IMR-90 (cell line): ENCODE data around the gene RPS3A. TPM values are rescaled to one million over a fixed set of nuclear protein-coding genes. Genes with fewer than 3 reads are reported as not detected.

Experiments used
- ATAC-seq: fragments of 200-7000 bp; cut with Tn5 transposase; 2 replicates; pipeline ENCODE4 v1.9.1; 2020; ENCODE audit warnings: low read depth, mild to moderate bottlenecking, moderate library complexity
- BruUV-seq: library from RNA; stranded (reverse); fragments of 400-500 nt; replicated peaks from 2 replicates; lab custom pipeline; 2021; lab: Mats Ljungman, UMichigan
- CTCF ChIA-PET: fragments of 300-600 bp; formaldehyde crosslinking; extraction: SDS; loops from one replicate; lab custom pipeline; 2021; ENCODE audit warnings: antibody characterized with exemption; lab: Yijun Ruan, JAX
- POLR2A ChIA-PET: fragments of 300-600 bp; sonication (Branson Sonifier 250); formaldehyde crosslinking; loops from one replicate; lab custom pipeline; 2022; ENCODE audit warnings: antibody characterized with exemption; ENCODE audit not compliant: unreplicated experiment; lab: Charles Lee
- DNase-seq: peaks from one replicate; pipeline ENCODE4 v3.0.0; 2013
- H2AFZ ChIP-seq: replicated peaks from 2 replicates; pipeline ENCODE3; 2013; ENCODE audit warnings: low read length, mild to moderate bottlenecking; ENCODE audit not compliant: poor library complexity
- H2AK5ac ChIP-seq: 2 replicates; pipeline ENCODE4 v1.6.1; 2013; ENCODE audit warnings: low read depth, low read length, inconsistent platforms
- H2AK9ac ChIP-seq: replicated peaks from 2 replicates; pipeline ENCODE3; 2013; ENCODE audit warnings: mild to moderate bottlenecking, low read depth, low read length, moderate library complexity; ENCODE audit not compliant: poor library complexity
- H2BK120ac ChIP-seq: 2 replicates; pipeline ENCODE4 v1.6.1; 2013; ENCODE audit warnings: low read depth, low read length, inconsistent platforms
- H2BK15ac ChIP-seq: 3 replicates; pipeline ENCODE4 v1.6.1; 2013; ENCODE audit warnings: low read depth, low read length, inconsistent platforms
- H2BK20ac ChIP-seq: 2 replicates; pipeline ENCODE4 v1.6.1; 2013; ENCODE audit warnings: low read depth, mild to moderate bottlenecking, inconsistent platforms, low read length, moderate library complexity
- H2BK5ac ChIP-seq: 2 replicates; pipeline ENCODE4 v1.6.1; 2013; ENCODE audit warnings: mild to moderate bottlenecking, low read depth, low read length, inconsistent platforms; ENCODE audit not compliant: poor library complexity, severe bottlenecking
- H3K14ac ChIP-seq: replicated peaks from 2 replicates; pipeline ENCODE4 v1.6.1; 2013; ENCODE audit warnings: low read depth, low read length, inconsistent platforms
- H3K18ac ChIP-seq: 2 replicates; pipeline ENCODE4 v1.6.1; 2013; ENCODE audit warnings: low read depth, low read length, control low read depth
- H3K23ac ChIP-seq: 2 replicates; pipeline ENCODE4 v1.6.1; 2013; ENCODE audit warnings: low read depth, low read length, inconsistent platforms
- H3K27ac ChIP-seq: 2 replicates; pipeline ENCODE4 v1.5.1; 2013; ENCODE audit warnings: mild to moderate bottlenecking, control low read depth, low read length; ENCODE audit not compliant: insufficient read depth
- H3K27me3 ChIP-seq: 2 replicates; pipeline ENCODE4 v1.6.1; 2013; ENCODE audit warnings: low read length; ENCODE audit not compliant: control insufficient read depth, insufficient read depth
- H3K36me3 ChIP-seq: 2 replicates; pipeline ENCODE4 v1.6.1; 2013; ENCODE audit warnings: low read length, mixed read lengths; ENCODE audit not compliant: control insufficient read depth, insufficient read depth
- H3K4ac ChIP-seq: 2 replicates; pipeline ENCODE4 v1.6.1; 2013; ENCODE audit warnings: low read depth, low read length, inconsistent platforms
- H3K4me1 ChIP-seq: 2 replicates; pipeline ENCODE4 v1.6.1; 2013; ENCODE audit warnings: low read length, mixed read lengths; ENCODE audit not compliant: control insufficient read depth, insufficient read depth
- H3K4me2 ChIP-seq: 2 replicates; pipeline ENCODE4 v1.6.1; 2013; ENCODE audit warnings: low read depth, mild to moderate bottlenecking, control low read depth, low read length, moderate library complexity
- H3K4me3 ChIP-seq: 2 replicates; pipeline ENCODE4 v1.5.1; 2013; ENCODE audit warnings: low read depth, mild to moderate bottlenecking, control low read depth, low read length, moderate library complexity; ENCODE audit not compliant: insufficient read depth
- H3K56ac ChIP-seq: 2 replicates; pipeline ENCODE4 v1.6.1; 2013; ENCODE audit warnings: low read length, inconsistent platforms; ENCODE audit not compliant: insufficient read depth; ENCODE audit errors: extremely low read depth
- H3K79me1 ChIP-seq, 2 experiments: 2 replicates each; pipeline ENCODE4 v1.6.1; 2013; ENCODE audit warnings: low read length in 2 of 2, inconsistent platforms in 1 of 2, low read depth in 1 of 2
- H3K9ac ChIP-seq: 2 replicates; pipeline ENCODE4 v1.6.1; 2013; ENCODE audit warnings: low read depth, low read length, control low read depth
- H3K9me1 ChIP-seq: 2 replicates; pipeline ENCODE4 v1.6.1; 2013; ENCODE audit warnings: low read length, inconsistent platforms; ENCODE audit not compliant: insufficient read depth
- H3K9me3 ChIP-seq: 2 replicates; pipeline ENCODE4 v1.6.1; 2013; ENCODE audit warnings: low read length; ENCODE audit not compliant: control insufficient read depth, insufficient read depth
- H4K20me1 ChIP-seq: 2 replicates; pipeline ENCODE4 v1.6.1; 2013; ENCODE audit warnings: low read length, inconsistent platforms; ENCODE audit not compliant: insufficient read depth
- H4K5ac ChIP-seq: 2 replicates; pipeline ENCODE4 v1.6.1; 2013; ENCODE audit warnings: mild to moderate bottlenecking, low read depth, low read length, control low read depth
- H4K8ac ChIP-seq, 2 experiments: 2 replicates each; pipeline ENCODE4 v1.6.1; 2013; ENCODE audit warnings: low read depth in 2 of 2, low read length in 2 of 2, control low read depth in 1 of 2, inconsistent platforms in 1 of 2
- H4K91ac ChIP-seq: 2 replicates; pipeline ENCODE4 v1.6.1; 2013; ENCODE audit warnings: low read depth, low read length, inconsistent platforms; ENCODE audit not compliant: insufficient read depth
- BHLHE40 ChIP-seq: fragments of 150-350 bp; IDR thresholded peaks from 2 replicates; pipeline ENCODE4 v1.6.1; 2016; ENCODE audit warnings: mild to moderate bottlenecking, low read depth, low read length
- CTCF ChIP-seq: conservative IDR thresholded peaks from 2 replicates; pipeline ENCODE4 v1.5.1; 2012; ENCODE audit warnings: mild to moderate bottlenecking, low read depth, low read length, improper control_type of control experiment
- FOS ChIP-seq: fragments of 150-350 bp; IDR thresholded peaks from 2 replicates; pipeline ENCODE4 v1.6.1; 2016; ENCODE audit warnings: low read depth, low read length
- MAFK ChIP-seq: IDR thresholded peaks from 2 replicates; pipeline ENCODE4 v1.6.1; 2012; ENCODE audit warnings: low read depth, low read length, improper control_type of control experiment
- MAZ ChIP-seq: IDR thresholded peaks from 2 replicates; pipeline ENCODE4 v1.6.1; 2012; ENCODE audit warnings: low read depth, mild to moderate bottlenecking, low read length, improper control_type of control experiment, moderate library complexity, borderline replicate concordance
- NFE2L2 ChIP-seq: fragments of 150-350 bp; IDR thresholded peaks from 2 replicates; pipeline ENCODE4 v1.6.1; 2016; ENCODE audit warnings: low read depth, mild to moderate bottlenecking, low read length
- POLR2A ChIP-seq: IDR thresholded peaks from 2 replicates; pipeline ENCODE4 v1.6.1; 2012; ENCODE audit warnings: mild to moderate bottlenecking, low read depth, low read length
- RCOR1 ChIP-seq: IDR thresholded peaks from 2 replicates; pipeline ENCODE4 v1.6.1; 2012; ENCODE audit warnings: mild to moderate bottlenecking, low read length, improper control_type of control experiment; ENCODE audit not compliant: insufficient replicate concordance
- WGBS, 2 experiments: methylation state at CpG; one replicate each; pipeline versions ENCODE4 v1.1.5 to v1.1.7; 2013; ENCODE audit warnings: missing lambda C conversion rate in 2 of 2; ENCODE audit not compliant: insufficient read length in 1 of 2; ENCODE audit errors: extremely low coverage in 2 of 2; 5-methylcytosine and 5-hydroxymethylcytosine counted together
- dilution Hi-C: fragments of 300-500 bp; cut with HindIII; formaldehyde crosslinking; loops from one replicate; pipeline ENCODE4 v1.14.3; 2018; ENCODE audit warnings: low sequenced_read_pairs; ENCODE audit not compliant: unreplicated experiment
- in situ Hi-C: fragments of 300-500 bp; cut with MboI; formaldehyde crosslinking; loops from 3 replicates; pipeline ENCODE4 v1.14.3; 2019; ENCODE audit warnings: low sequenced_read_pairs, inconsistent platforms, mixed read lengths
- intact Hi-C: fragments of 100-400 bp; cut with micrococcal nuclease; formaldehyde crosslinking; loops from 2 replicates; pipeline ENCODE4 v1.10.0; 2022
- polyA plus RNA-seq, 3 experiments: library from polyadenylated mRNA; depleted of rRNA; stranded (reverse); fragments of >200 nt; gene quantifications; 2 replicates each; pipeline ENCODE4 v1.2.3, GENCODE V29; 2012; ENCODE audit warnings: low replicate concordance in 1 of 3
- total RNA-seq: library from RNA; depleted of rRNA; stranded (reverse); fragments of >200 nt; gene quantifications from 2 replicates; pipeline ENCODE4 v1.2.3, GENCODE V29; 2012
- TF ChIP-seq, protein P1 (sequence below): fragments of 150-350 bp; IDR thresholded peaks from 2 replicates; pipeline ENCODE4 v1.6.1; 2017; ENCODE audit warnings: mild to moderate bottlenecking, antibody characterized with exemption, low read length, low read depth
- TF ChIP-seq, protein P2 (sequence below): fragments of 150-350 bp; IDR thresholded peaks from 2 replicates; pipeline ENCODE4 v1.6.1; 2016; ENCODE audit warnings: low read depth, mild to moderate bottlenecking, low read length, moderate library complexity, borderline replicate concordance

The RPS3A gene
- total and polyA plus RNA-seq, 2 of the 4 experiments (the other 2 are of a cell fraction): 1,618 to 1,729 TPM

- H3K23ac ChIP-seq: no peak overlapping the region
- no peak overlapping the region for H3K14ac ChIP-seq
- no peak overlapping the region for H4K5ac ChIP-seq
- no peak overlapping the region for H3K56ac ChIP-seq
- in situ Hi-C loops: no loop called here
- H3K18ac ChIP-seq: no peak overlapping the region; the same call in 1 of the 2 replicates
- H2BK5ac ChIP-seq: no peak overlapping the region
- H3K4me3 ChIP-seq: no peak overlapping the region
- no peak overlapping the region for H2AFZ ChIP-seq
- H4K8ac ChIP-seq: no peak overlapping the region
- TF ChIP-seq, protein P1, sequence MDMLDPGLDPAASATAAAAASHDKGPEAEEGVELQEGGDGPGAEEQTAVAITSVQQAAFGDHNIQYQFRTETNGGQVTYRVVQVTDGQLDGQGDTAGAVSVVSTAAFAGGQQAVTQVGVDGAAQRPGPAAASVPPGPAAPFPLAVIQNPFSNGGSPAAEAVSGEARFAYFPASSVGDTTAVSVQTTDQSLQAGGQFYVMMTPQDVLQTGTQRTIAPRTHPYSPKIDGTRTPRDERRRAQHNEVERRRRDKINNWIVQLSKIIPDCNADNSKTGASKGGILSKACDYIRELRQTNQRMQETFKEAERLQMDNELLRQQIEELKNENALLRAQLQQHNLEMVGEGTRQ: no peak
- TF ChIP-seq FOS (no peak), MAZ (no peak), MAFK (no peak), POLR2A (no peak), CTCF (no peak), RCOR1 (no peak), NFE2L2 (no peak), BHLHE40 (no peak)
- TF ChIP-seq, protein P2, sequence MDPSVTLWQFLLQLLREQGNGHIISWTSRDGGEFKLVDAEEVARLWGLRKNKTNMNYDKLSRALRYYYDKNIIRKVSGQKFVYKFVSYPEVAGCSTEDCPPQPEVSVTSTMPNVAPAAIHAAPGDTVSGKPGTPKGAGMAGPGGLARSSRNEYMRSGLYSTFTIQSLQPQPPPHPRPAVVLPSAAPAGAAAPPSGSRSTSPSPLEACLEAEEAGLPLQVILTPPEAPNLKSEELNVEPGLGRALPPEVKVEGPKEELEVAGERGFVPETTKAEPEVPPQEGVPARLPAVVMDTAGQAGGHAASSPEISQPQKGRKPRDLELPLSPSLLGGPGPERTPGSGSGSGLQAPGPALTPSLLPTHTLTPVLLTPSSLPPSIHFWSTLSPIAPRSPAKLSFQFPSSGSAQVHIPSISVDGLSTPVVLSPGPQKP: no peak
- dilution Hi-C loops: no loop called here
- no peak overlapping the region for H2AK5ac ChIP-seq
- DNase-seq (no peak), ATAC-seq (no peak)
- no peak overlapping the region for H2BK120ac ChIP-seq
- H4K20me1 ChIP-seq: no peaks in the 10 kb centered on the region; the same call in 1 of the 2 replicates
- H3K27ac ChIP-seq: no peak overlapping the region
- no peaks in the 10 kb centered on the region for H3K27me3 ChIP-seq
- BruUV-seq: no TSS peak
- no peaks in the 10 kb centered on the region; the same call in 1 of the 2 replicates for H3K9me1 ChIP-seq
- ChIA-PET CTCF (interaction anchor here (0.7 kb wide), 1 partner anchor 8 kb away, joined by 3 read pairs; no protein-coding TSS in a partner anchor), POLR2A (no interaction called here)
- intact Hi-C loops: no loop called here
- H4K91ac ChIP-seq: no peak overlapping the region
- no peak overlapping the region for H3K4me2 ChIP-seq
- H3K79me1 ChIP-seq: no peaks in the 10 kb centered on the region
- H2BK15ac ChIP-seq: no peak overlapping the region
- no peaks in the 10 kb centered on the region for H3K9me3 ChIP-seq
- peaks cover 7% of the 10 kb centered on the region; the same call in 1 of the 2 replicates for H3K36me3 ChIP-seq
- H2AK9ac ChIP-seq: no peak overlapping the region
- peaks cover 3% of the 10 kb centered on the region; the same call in 1 of the 2 replicates for H3K4me1 ChIP-seq
- no peak overlapping the region for H3K4ac ChIP-seq
- WGBS, 2 experiments: no CpG with 5 or more reads among the region's 1 CpG
- H2BK20ac ChIP-seq: no peak overlapping the region
- H3K9ac ChIP-seq: no peak overlapping the region
Observed at GRCh38 chr4:151139814-151140213, 40.4 kb downstream of the RPS3A start.
